Renal pelvis (tissue), 12 donors: Measurements from ENCODE around the gene LRTM2. TPM values are rescaled to one million over a fixed set of nuclear protein-coding genes. Genes with fewer than 3 reads are reported as not detected.

Experiments used
- DNase-seq: peaks from one replicate; pipeline ENCODE4 v3.0.0-alpha.2; 2013
- long read RNA-seq, 16 experiments: transcript quantifications; one replicate each; lab custom pipeline, GENCODE V29; 2026
- polyA plus RNA-seq, 3 donors: library from polyadenylated mRNA; unstranded; fragments of 120-200 nt; gene quantifications; one replicate each; pipeline ENCODE4 v1.2.1, GENCODE V29; 2013; ENCODE audit not compliant: insufficient read length in 3 of 3

Gene LRTM2
- polyA plus RNA-seq = under 1 TPM; 0.13 to 0.75 (median 0.67) TPM
- long read RNA-seq, donor 1 = 0 reads
- long read RNA-seq, donor 2 = 0 reads
- long read RNA-seq, donor 3 = 0 reads
- long read RNA-seq, donor 4 = 0 reads
- long read RNA-seq, donor 5 = 0 reads
- long read RNA-seq, donor 6 = 0 reads
- long read RNA-seq, donor 7 = 0 reads
- long read RNA-seq, donor 8 = 0 reads
- long read RNA-seq, donor 9 = 0 reads
- long read RNA-seq, donor 10 = 0 reads
- long read RNA-seq, donor 11 = 0 reads
- long read RNA-seq, donor 12 = 0 reads
- long read RNA-seq, donor 13 = 0 reads
- long read RNA-seq, donor 14 = 0 reads
- long read RNA-seq, donor 15 = 0 reads
- long read RNA-seq, donor 16 = 0 reads

GRCh38 chr12:1820191-1820895, at the start of gene LRTM2:
Gene LRTM2, plus strand, starts transcription at chr12:1820565. Its CDS starts 7,584 bp downstream, at chr12:1828149.
- DNase-seq = no peak

GRCh38 chr12:1773937-1774655, 46.3 kb upstream of the LRTM2 start:
- DNase-seq = no peak

- DNase-seq = no peak
Observed at GRCh38 chr12:1776170-1776921, 44.0 kb upstream of the LRTM2 start.

- no peak for DNase-seq
Observed at GRCh38 chr12:1777798-1778197, 42.6 kb upstream of the LRTM2 start.

GRCh38 chr12:1778911-1779310, 41.5 kb upstream of the LRTM2 start:
- DNase-seq = no peak

DNA sequence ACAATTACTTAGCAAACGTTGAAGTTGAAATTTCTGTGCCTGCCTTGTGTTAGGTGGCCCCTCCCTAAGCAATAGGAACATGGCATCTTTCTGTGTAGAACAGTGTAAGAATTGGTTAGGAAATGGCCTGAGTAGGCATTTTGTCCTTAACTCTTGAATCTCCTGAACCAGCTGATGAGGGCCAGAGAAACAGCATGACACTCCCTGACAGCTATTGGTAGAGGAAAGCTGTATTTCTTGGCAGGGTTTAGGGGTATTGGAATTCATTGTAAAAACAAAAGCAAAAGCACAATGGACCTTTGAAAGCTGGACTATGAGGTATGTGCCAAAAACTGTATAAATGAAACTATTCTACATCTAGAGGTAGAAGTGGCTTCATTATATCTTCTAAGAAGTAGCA, 40.6 kb upstream of the LRTM2 start:
- no peak for DNase-seq

- DNase-seq = no peak
Observed at GRCh38 chr12:1781772-1782171, 38.6 kb upstream of the LRTM2 start.

- DNase-seq = no peak
Observed at GRCh38 chr12:1782215-1782614, 38.1 kb upstream of the LRTM2 start.

DNA sequence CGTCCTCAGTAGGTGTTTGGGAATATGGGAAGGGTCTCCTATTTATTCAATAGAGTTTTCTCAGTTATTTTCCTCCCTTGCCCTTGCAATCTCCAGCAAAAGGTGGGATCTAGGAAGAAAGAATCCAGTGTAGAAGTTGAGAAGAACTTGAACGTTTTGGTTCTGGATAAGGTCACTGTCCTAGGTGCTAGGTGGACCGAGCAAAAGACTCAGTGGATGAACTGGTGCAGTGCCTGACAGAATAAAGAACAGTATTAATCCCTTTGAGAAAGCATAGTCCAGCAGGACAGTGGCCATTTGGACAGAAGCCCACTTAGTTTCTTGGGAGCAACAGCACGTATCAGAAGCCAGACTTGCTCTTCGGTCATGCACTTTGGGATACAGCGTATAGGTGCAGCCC, 32.7 kb upstream of the LRTM2 start:
- DNase-seq = no peak

DNA sequence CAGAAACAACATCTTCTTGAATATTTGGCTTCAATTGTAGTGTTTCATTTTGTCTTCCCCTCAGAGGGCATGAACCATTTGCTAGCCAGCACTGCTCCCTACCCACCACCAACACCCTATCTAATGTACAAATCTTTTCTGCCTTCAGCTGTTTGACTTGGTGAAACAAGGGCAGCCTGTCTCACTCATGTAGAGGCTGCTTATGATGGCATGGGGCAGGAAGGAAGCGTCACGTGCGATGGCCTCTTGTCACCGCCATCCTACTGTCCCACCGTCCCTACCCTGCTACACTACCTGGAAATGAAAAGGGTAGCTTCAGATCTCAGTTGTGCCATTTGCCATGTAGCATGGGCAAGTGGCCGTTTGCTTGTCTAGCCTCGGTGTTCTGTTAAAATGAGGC, 29.9 kb upstream of the LRTM2 start:
- no peak for DNase-seq

GRCh38 chr12:1791104-1791841, 29.1 kb upstream of the LRTM2 start:
- no peak for DNase-seq

- no peak for DNase-seq
Observed at GRCh38 chr12:1792406-1792805, 28.0 kb upstream of the LRTM2 start.

DNA sequence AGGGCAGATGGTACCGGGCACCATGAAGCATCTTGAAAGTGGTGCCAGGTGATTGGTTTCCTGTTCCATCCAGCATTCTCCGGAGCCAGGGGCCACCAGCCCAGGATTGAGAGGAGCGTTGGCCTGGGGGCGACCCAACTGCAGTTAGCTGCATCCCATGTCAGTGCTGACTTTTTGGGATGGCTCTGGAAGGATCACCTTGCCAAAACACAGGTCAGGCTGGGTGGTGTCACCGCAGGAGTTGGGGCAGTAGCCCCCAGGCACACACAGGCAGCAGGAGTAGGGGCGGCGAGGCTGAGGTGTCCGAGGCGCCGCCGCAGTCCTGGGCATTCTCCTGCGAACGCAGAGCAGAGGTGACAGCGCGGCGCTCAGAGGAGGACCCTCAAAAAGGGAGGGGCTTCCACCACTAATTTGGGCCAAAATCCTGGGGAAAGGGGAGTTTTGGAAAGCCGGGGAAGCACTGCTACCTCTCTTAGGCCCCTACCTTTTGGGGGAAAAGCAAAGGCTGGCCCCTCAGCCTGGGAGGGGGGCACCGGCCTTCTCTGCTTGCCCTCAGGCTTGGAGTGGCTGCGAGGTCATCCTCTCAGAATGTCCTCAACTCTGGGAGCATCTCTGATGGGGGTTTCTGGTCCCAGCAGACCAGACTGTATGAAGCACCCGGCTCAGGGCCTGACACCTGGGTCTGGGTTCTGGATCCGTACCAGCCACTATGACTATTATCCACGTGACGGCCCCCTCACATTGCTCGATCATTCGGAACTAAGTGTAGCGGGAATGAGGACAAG, 26.7 kb upstream of the LRTM2 start:
- DNase-seq = no peak

DNA sequence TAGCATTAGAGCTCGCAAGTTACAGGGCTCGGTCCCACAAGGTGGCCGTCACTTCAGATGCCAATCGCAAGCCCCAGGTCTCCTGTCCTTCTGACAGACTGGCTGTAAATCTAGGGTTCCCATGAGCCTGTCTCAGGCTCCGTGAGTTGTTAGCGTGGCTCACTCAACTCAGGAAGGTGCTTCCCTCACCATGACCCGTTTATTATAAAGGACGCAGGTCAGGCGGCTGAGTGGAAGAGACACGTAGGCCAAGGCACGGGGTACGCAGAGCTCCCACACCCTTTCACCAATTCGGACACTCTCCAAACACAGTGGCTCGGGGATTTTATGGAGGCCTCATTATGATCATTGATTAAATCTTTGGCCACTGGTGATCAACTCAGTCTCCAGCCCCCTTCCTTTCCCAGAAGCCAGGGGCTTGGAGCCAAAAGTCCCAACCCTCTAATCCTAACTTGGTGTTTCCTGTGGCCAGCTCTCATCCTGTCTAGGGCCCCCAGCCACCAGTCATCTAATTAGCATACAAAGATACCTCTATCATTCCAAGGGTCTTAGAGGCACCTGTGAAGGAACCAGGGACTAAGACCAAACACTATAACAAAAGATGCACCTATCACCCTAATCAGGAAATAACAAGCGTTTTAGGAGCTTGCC, 25.8 kb upstream of the LRTM2 start:
- no peak for DNase-seq

GRCh38 chr12:1795221-1795784, 25.1 kb upstream of the LRTM2 start:
- DNase-seq = no peak

DNA sequence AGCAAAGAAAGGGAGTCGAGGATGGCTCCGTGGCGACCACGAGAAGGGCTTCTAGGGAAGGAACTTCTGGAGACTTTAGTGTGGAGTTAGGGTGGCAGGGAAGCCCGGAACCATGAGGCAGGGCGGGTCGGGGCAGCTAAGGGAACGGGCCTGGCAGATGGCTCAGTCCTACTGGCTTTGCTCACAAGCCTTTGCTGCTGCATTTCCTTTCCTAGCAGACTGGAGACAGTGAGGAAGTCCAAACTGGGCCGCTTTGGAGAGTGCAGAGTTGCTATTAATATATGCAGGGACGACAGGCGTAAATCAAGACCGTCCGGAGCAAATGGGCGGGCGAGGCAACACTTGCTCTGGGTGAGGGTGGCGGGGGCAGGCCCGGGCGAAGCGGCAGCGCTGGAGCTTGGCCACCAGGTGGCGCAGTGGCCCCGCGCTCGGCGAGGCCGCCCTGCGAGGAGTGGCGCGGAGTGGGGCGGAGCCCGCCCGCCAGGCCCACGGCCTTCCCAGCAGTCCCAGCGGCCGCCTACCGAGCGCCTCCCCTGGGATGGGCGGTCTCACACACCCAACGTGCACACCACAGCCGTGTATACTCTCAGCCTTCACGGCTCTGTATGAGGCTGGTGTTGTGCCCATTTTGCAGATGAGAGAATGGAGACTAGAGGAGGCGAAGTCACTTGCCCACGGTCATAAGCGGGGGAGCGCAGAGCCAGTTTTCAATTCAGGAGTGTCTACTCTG, 24.4 kb upstream of the LRTM2 start:
- peak; percentile 86 for DNase-seq

- DNase-seq = no peak
Observed at GRCh38 chr12:1796515-1797010, 23.8 kb upstream of the LRTM2 start.

DNA sequence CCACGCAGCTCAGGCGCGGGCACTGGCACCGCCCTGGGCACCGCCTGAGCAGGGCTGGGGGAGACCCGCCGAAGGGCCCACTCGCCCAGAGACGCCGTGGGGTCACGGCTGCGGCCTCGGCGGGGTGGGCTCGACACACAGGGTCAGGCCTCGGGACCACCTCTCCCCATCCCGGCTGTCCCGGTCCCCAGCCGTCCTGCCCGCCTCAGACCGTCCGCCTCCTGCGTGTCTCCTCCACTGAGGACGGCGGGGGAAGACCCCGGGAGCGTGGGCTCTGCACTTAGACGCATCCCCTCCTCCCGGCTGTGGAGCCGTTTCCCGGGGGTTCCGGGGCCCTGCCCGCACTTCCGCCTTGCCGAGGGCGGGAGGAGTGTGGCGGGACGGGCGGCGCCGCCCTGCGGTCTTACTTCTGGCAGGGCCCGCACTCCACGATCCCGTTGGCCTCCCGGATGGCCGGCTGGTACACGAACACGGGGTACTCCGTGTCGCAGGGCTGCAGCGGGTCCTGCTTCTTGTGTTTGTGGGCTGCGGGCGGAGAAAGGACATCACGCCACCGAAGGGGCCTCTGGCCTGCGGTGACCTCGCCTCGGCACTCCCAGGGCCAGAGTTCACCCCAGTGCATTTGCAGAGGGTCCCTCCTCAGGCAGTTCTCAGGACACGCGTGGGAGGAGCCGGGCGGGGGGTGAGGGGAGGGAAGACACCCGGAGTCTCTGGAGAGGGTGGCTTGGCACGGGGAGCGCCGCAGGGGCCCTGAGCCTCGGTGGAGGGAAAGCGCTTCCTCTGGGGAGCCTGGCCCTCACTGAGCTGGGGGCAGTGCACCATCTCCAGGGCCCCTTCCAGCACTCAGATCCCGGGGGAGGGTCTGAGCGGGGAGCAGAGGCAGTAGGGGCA, 23.1 kb upstream of the LRTM2 start:
- DNase-seq = no peak
